GM18526 (cell line): ENCODE data around the gene DBNDD1.

ENCODE experiments used
- POLR2A ChIP-seq: IDR thresholded peaks from 3 replicates; pipeline ENCODE4 v1.6.1; 2011; ENCODE audit not compliant: insufficient read length; ENCODE audit errors: extremely low read depth

DBNDD1 gene

GRCh38 chr16:90022209-90023077 lies 3.2 kb upstream of the DBNDD1 start:
- peak; percentile 62 for TF ChIP-seq POLR2A

GRCh38 chr16:90020838-90021382 lies 1.7 kb upstream of the DBNDD1 start:
- no peak for TF ChIP-seq POLR2A

- no peak for TF ChIP-seq POLR2A
Observed at GRCh38 chr16:90020260-90020837, 1.1 kb upstream of the DBNDD1 start.

- no peak for TF ChIP-seq POLR2A
Observed at GRCh38 chr16:90019543-90020259, 445 bp upstream of the DBNDD1 start.

GRCh38 chr16:90018297-90018651 lies 982 bp downstream of the DBNDD1 start:
- TF ChIP-seq POLR2A, result no peak

- TF ChIP-seq POLR2A, result no peak
Observed at GRCh38 chr16:90016339-90016950, 2.8 kb downstream of the DBNDD1 start.

GRCh38 chr16:90015586-90016338 lies 3.5 kb downstream of the DBNDD1 start:
- TF ChIP-seq POLR2A, result no peak

GRCh38 chr16:90012991-90013745 lies 6.1 kb downstream of the DBNDD1 start:
- TF ChIP-seq POLR2A, result no peak

- no peak for TF ChIP-seq POLR2A
Observed at GRCh38 chr16:90011908-90012501, 7.3 kb downstream of the DBNDD1 start.

GRCh38 chr16:90011508-90011819 lies 7.8 kb downstream of the DBNDD1 start:
- no peak for TF ChIP-seq POLR2A

- TF ChIP-seq POLR2A, result no peak
Observed at GRCh38 chr16:90010676-90011507, 8.4 kb downstream of the DBNDD1 start.

GRCh38 chr16:90009172-90009899 lies 9.9 kb downstream of the DBNDD1 start:
- TF ChIP-seq POLR2A, result no peak

- no peak for TF ChIP-seq POLR2A
Observed at GRCh38 chr16:90008708-90009145, 10.5 kb downstream of the DBNDD1 start.
